ENCODE measurements around the gene ADAMTS19.

ADAMTS19 gene

GRCh38 chr5:129500101-129500500 is 40.0 kb downstream of the ADAMTS19 start:
- TF ChIP-seq ZFX (IDR thresholded peaks at IDR 0.05; ENCODE audit: borderline replicate concordance) (no peak), CTCF (IDR thresholded peaks at IDR 0.05) (no peak)
- H3K27ac ChIP-seq = no peak overlapping the region

DNA sequence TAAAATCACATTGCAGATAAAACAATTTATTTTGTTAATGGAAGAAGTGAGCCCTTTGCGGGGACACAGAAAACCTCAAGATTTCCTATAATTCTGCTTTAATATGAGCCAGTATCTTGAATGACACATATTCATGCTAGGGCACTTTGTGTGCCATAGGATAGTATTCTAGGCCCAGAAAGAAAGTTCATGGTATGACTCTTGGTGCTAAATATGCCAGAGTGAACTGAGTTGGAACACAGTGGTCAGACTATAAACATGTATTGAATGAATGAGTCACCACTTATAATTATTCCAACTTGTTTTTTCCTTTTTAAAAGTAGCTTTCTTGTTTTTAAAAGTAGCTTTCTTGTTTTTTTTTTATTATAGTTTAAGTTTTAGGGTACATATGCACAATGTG is 46.0 kb downstream of the ADAMTS19 start:
- no peak for TF ChIP-seq ZFX (IDR thresholded peaks at IDR 0.05; ENCODE audit: borderline replicate concordance)
- no peak for TF ChIP-seq CTCF (IDR thresholded peaks at IDR 0.05)
- H3K27ac ChIP-seq = no peak overlapping the region

DNA sequence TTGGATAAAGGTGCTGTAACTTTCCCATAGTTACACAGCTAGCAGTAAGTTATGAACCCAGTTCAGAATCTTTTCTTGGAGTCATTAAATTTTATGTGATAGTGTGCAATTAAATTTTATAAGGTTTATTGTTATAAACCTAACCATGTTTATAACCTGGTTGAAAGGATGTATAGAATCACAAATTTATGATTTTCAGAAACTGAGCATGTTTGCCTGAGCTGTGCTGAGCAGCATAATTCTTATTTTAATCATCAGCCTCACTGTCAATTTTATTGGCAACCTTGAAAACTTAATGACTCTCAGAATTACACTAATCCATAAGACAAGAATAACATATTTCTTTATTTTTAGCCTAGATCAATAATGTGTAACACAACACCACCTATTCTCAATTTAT is 46.9 kb downstream of the ADAMTS19 start:
- TF ChIP-seq CTCF (IDR thresholded peaks at IDR 0.05) = no peak
- no peak for TF ChIP-seq ZFX (IDR thresholded peaks at IDR 0.05; ENCODE audit: borderline replicate concordance)
- H3K27ac ChIP-seq = no peak overlapping the region

GRCh38 chr5:129507527-129507926 is 47.4 kb downstream of the ADAMTS19 start:
- TF ChIP-seq ZFX (IDR thresholded peaks at IDR 0.05; ENCODE audit: borderline replicate concordance) = no peak

GRCh38 chr5:129508606-129509005 is 48.5 kb downstream of the ADAMTS19 start:
- no peak overlapping the region for H3K27ac ChIP-seq
- TF ChIP-seq CTCF (IDR thresholded peaks at IDR 0.05) (no peak), ZFX (IDR thresholded peaks at IDR 0.05; ENCODE audit: borderline replicate concordance) (no peak)

More at GRCh38 chr5:129507527-129507926, 47.4 kb downstream of the ADAMTS19 start:
- H3K27ac ChIP-seq = no peak overlapping the region

DNA sequence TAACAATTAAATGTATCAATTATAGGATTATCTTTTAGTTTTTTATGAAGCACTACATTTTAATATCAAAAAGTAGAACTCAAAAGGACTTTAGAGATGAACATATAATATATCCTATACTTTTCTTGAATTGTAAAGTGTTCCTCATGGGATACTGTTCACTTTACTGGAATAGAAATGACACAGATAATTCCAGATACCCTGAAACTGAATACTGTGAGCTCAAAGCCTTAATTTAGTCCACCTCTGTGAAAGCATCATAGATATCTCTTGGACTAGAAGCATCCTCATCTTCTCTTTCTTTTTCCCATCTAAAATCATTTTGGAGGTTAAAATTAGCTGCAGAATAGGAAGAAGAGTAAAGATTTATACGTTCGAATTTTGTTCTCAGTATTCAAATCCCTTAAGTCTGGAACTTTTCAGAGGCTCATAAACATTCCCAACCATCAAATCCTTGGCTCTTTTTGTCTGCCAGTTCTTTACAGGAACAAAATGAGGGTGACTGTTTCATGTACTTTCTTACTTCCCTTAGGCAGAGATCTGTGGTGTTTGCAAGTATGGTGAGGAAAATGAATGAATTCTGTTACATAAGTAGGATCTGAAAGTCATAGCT is 49.4 kb downstream of the ADAMTS19 start:
- TF ChIP-seq ZFX (IDR thresholded peaks at IDR 0.05; ENCODE audit: borderline replicate concordance) = no peak
- no peak for TF ChIP-seq CTCF (IDR thresholded peaks at IDR 0.05)

DNA sequence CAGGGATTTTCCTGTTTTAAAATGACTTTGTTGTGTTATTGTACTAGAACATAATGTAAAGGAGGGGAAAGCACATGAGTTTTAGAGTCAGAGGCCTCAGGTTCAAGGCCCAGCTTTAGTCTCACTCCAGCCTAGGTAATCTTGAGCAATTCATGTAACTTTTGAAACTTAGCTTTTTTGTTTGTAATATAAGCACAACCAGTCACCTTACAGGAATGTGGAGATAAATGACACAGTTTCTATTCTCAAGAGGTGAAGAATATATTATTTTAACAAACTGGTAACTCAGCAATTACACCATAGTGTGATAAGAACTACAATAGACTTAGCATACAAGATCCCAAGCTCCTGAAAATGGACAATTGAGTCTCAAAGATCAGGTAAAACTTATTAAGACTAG is 51.2 kb downstream of the ADAMTS19 start:
- TF ChIP-seq ZFX (IDR thresholded peaks at IDR 0.05; ENCODE audit: borderline replicate concordance) (no peak), CTCF (IDR thresholded peaks at IDR 0.05) (no peak)
- H3K27ac ChIP-seq = no peak overlapping the region

More for the DNA sequence above, 49.4 kb downstream of the ADAMTS19 start:
- H3K27ac ChIP-seq = no peak overlapping the region

- TF ChIP-seq ZFX (IDR thresholded peaks at IDR 0.05; ENCODE audit: borderline replicate concordance) (no peak), CTCF (IDR thresholded peaks at IDR 0.05) (no peak)
- H3K27ac ChIP-seq = no peak overlapping the region
These were observed 81.0 kb downstream of the ADAMTS19 start for GRCh38 chr5:129541051-129541450.

Measured in 22Rv1 (cell line).